Measurements from ENCODE around the gene COG8. TPM values are rescaled to one million over a fixed set of nuclear protein-coding genes. Genes with fewer than 3 reads are reported as not detected.

Gene COG8
- total RNA-seq, 4 donors from 2014 or later, result 41.2 to 56.5 (median 52.1) TPM

DNA sequence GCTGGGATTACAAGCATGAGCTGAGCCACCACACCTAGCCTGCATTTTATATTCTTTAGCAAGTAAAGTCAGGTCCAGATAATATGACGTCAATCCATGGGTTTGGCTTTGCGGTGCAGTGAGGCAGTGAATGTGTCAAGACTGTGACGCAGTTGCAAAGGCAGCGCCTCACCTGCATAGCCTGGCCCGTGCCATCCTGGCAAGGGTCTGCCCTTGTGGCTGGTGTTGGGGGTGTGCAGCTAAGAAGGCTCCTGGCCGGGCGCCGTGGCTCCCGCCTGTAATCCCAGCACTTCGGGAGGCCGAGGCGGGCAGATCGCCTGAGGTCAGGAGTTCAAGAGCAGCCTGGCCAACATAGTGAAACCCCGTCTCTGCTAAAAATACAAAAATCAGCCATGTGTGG, 15.9 kb downstream of the COG8 start:
- in situ Hi-C loops (cut with MboI; ENCODE audit: low sequenced_read_pairs in 4 of 4) (no loop called here), intact Hi-C loops (cut with DNase I; ENCODE audit: low total_unique reads) (no loop called here)
- no peak for DNase-seq
- Histone ChIP-seq H3K27me3 (no peaks in the 10 kb centered on the region), H3K36me3 (peaks cover 0 to 59% of the 10 kb centered on the region in 2 donors), H3K4me1 (peaks cover 35 to 49% of the 10 kb centered on the region in 2 donors), H3K4me3 (no peak overlapping the region), H3K27ac (peak overlapping the region; percentile 44 to 99 (median 88)), H3K9me3 (no peaks in the 10 kb centered on the region)
- TF ChIP-seq, protein P1, sequence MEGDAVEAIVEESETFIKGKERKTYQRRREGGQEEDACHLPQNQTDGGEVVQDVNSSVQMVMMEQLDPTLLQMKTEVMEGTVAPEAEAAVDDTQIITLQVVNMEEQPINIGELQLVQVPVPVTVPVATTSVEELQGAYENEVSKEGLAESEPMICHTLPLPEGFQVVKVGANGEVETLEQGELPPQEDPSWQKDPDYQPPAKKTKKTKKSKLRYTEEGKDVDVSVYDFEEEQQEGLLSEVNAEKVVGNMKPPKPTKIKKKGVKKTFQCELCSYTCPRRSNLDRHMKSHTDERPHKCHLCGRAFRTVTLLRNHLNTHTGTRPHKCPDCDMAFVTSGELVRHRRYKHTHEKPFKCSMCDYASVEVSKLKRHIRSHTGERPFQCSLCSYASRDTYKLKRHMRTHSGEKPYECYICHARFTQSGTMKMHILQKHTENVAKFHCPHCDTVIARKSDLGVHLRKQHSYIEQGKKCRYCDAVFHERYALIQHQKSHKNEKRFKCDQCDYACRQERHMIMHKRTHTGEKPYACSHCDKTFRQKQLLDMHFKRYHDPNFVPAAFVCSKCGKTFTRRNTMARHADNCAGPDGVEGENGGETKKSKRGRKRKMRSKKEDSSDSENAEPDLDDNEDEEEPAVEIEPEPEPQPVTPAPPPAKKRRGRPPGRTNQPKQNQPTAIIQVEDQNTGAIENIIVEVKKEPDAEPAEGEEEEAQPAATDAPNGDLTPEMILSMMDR (IDR thresholded peaks at IDR 0.05 in 4 of 5, conservative IDR thresholded peaks at IDR 0.05 in 1 of 5), result no peak
- ATAC-seq, result no peak

DNA sequence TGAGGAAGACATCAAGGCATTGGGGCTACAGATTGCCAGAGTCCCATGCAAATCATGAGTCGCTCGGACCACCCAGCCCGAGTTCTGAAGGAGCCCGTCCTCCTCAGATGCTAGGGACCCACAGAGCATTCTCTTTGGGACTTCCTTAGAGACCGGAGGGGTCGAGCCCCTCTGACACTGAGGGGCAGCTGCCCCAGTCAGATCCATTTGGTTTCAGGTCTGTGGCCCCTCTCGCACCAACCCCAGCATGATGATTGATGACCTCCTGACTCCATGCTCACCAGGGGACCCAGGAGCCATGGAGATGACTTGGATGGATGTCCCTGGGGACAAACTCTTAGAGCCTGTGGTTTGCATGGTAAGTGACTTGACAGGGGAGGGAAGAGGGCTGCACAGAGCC, 17.0 kb downstream of the COG8 start:
- in situ Hi-C loops (cut with MboI; ENCODE audit: low sequenced_read_pairs in 4 of 4), result no loop called here
- H3K9me3 ChIP-seq, result no peaks in the 10 kb centered on the region

DNA sequence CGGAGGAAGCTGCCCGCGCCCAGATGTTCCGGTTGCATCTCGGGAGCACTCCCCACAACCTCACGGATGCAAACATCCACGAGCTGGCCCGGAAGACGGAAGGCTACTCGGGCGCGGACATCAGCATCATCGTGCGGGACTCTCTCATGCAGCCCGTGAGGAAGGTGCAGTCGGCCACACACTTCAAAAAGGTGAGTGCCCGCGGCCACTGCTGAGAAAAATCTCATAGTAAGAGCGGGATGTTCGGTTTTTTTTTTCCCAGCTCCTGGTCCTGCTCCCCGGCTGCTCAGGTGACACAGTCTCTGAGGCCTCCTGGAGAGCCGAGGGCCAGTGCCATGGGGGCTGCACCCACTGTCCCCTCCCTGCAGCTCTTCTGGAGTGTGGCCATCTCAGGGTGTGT, 18.3 kb downstream of the COG8 start:
- Histone ChIP-seq H3K36me3 (peaks cover 0 to 74% of the 10 kb centered on the region in 2 donors), H3K9me3 (no peaks in the 10 kb centered on the region), H3K4me1 (peaks cover 22 to 26% of the 10 kb centered on the region in 2 donors), H3K27ac (no peak overlapping the region), H3K4me3 (no peak overlapping the region), H3K27me3 (no peaks in the 10 kb centered on the region)
- in situ Hi-C loops (cut with MboI; ENCODE audit: low sequenced_read_pairs in 4 of 4) (no loop called here), intact Hi-C loops (cut with DNase I; ENCODE audit: low total_unique reads) (no loop called here)
- TF ChIP-seq POLR2A (IDR thresholded peaks at IDR 0.05), result no peak
- TF ChIP-seq, protein P1 (IDR thresholded peaks at IDR 0.05 in 4 of 5, conservative IDR thresholded peaks at IDR 0.05 in 1 of 5), result no peak
- ATAC-seq (no peak), DNase-seq (no peak)

More for the DNA sequence above, 17.0 kb downstream of the COG8 start:
- H3K4me3 ChIP-seq, result no peak overlapping the region
- peak overlapping the region in 1 of 4 donors; percentile 99 for H3K27ac ChIP-seq
- no peaks in the 10 kb centered on the region for H3K27me3 ChIP-seq
- ATAC-seq (no peak), DNase-seq (no peak)
- H3K36me3 ChIP-seq, result peaks cover 0 to 62% of the 10 kb centered on the region in 2 donors
- peaks cover 26 to 39% of the 10 kb centered on the region in 2 donors for H3K4me1 ChIP-seq
- TF ChIP-seq POLR2A (IDR thresholded peaks at IDR 0.05), result no peak
- TF ChIP-seq, protein P1 (IDR thresholded peaks at IDR 0.05 in 4 of 5, conservative IDR thresholded peaks at IDR 0.05 in 1 of 5), result no peak
- intact Hi-C loops (cut with DNase I; ENCODE audit: low total_unique reads), result no loop called here

DNA sequence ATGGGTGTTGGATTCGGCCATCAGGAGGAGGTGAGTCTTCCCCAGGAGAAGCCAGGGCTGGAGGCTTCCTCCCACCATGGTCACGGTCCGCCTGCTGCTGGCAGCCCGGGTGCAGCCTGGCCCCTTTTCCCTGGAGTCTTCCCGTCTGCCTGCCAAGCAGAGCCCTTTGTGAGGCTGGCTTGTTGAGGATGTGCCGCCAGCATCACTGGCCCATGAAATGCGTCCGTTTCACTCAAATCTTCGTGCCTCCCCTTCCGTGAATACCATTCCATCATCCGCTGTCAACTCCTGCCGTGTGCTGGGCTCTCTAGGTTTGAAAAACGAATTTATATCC, 18.7 kb downstream of the COG8 start:
- H3K36me3 ChIP-seq, result peaks cover 0 to 77% of the 10 kb centered on the region in 2 donors
- H3K27ac ChIP-seq, result no peak overlapping the region
- TF ChIP-seq POLR2A (IDR thresholded peaks at IDR 0.05), result no peak
- TF ChIP-seq, protein P1 (IDR thresholded peaks at IDR 0.05 in 4 of 5, conservative IDR thresholded peaks at IDR 0.05 in 1 of 5), result no peak
- no peaks in the 10 kb centered on the region for H3K9me3 ChIP-seq
- in situ Hi-C loops (cut with MboI; ENCODE audit: low sequenced_read_pairs in 4 of 4) (no loop called here), intact Hi-C loops (cut with DNase I; ENCODE audit: low total_unique reads) (no loop called here)
- no peak for DNase-seq
- H3K27me3 ChIP-seq, result no peaks in the 10 kb centered on the region
- no peak overlapping the region for H3K4me3 ChIP-seq
- no peak for ATAC-seq
- H3K4me1 ChIP-seq, result peaks cover 18 to 22% of the 10 kb centered on the region in 2 donors

All from gastrocnemius medialis (tissue), 4 donors.